HG02610 (cell line): Measurements from ENCODE around the gene ING5.
A peak's percentile ranks its signal among the peaks of the same experiment; 100 is the strongest.

Source experiments
- ATAC-seq: cut with Tn5 transposase; IDR thresholded peaks from one replicate; pipeline ENCODE4 v1.9.1; 2021; ENCODE audit warnings: mild to moderate bottlenecking, moderate library complexity; ENCODE audit not compliant: unreplicated experiment

The ING5 gene

DNA sequence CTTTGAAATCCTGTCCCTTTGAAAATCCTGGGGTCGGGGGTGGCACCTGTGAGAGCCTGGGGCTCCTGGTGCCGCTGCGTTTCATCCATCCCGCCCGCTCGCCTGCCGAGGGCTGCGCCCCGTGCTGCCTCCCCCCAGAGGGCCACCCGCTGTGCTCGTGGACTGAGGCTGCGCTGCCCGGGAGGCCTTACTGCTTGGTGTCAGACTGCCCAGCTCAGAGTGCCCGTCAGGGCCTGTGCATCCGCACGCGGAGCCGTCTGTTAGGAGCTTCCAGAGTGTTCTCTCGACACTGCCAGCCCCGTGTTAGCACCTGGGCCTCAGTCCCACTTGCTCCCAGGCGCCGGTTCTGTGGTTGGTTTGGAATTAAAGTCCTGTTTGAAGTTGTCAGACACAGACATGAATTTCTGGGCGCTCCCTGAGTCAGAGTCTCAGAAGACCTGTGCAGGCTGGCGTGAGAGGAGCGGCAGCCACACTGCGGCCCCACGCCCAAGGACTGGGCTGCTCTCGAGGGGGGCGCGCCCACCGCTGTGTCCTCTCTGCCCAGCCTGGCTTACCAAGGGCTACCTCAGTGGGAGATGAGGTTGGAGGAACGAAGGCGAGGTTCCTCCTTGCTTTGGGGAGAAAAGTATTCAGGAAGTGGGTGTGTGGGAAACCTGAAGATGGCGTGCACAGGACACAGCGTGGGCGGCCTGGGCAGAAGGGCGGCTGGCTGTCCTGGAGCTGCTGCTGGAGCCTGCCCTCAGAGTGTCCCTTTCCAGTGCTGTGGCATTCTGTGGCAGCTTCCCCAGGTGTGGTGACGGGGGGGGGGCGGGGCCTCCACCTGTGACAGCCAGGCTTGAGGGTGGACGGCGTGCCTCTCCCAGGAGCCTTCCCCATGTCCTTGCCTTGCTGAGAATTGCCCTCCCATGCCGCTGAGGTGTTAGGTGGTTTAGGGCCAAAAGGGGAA is 29.3 kb upstream of the ING5 start:
- no peak for ATAC-seq

DNA sequence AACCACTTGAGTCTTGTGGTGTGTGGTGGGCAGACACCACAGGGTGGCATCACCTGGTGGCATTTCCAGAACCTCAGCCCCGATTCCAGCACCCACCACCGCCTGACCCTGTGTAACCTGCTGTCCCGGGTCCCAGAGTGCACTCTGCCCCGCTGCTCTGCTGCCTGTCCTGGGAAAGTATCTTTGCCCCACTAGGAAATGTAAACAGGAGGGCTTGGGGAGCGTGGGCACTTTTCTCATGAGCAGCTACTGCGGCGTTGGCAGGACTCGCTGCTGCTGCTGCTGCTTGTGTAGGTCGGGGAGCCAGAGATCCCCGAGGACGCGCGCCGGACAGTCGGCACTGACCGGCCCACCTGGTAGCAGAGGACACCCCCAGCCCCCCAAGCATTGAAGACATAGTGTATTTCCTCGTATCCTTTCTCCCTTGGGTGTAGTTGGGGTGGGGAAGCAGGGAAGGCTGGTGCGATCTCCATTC is 28.6 kb upstream of the ING5 start:
- ATAC-seq, result no peak

DNA sequence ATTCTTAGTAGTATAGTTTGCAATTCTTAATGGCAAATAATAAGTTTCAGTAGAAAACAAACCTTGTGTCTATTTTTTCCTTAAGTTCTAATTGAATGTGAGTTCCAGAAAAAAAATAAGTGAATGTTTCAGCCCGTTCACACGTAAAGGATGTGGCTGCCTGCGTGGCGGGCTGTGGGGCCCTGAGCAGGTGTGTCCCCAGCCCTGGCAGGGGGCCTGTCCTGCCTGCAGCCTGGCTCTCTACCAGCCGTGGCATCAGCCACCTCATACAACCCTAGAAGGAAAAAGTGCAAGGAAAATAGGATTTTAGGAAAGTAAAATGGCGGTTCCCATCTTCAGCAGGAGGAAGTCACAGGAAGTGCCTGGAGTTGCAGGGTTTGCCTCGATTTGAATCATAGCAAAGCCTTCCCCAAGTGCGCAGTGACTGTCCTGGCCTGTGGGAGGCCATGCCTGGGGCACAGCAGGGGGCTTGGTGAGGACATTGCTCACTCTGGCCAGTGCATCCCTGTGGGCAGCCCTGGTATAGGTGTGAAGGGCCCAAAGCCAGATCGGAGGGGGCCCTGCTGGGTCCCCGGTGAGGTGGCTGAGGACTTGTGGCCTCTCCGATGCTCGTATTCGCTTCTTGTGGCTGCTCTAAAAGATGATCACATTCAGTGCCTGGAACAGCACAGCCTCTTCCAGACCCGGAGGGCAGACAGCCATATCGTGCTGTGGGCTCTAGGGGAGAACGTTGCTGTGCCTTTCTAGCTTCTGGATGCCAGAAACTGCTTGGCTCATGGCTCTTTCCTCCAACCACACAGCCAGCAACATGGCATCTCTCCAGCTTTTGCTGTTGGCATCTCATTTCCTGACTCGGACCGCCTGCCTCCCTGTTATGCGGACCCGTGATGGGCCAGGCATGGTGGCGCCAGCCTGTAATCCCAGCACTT is 27.8 kb upstream of the ING5 start:
- ATAC-seq, result no peak

DNA sequence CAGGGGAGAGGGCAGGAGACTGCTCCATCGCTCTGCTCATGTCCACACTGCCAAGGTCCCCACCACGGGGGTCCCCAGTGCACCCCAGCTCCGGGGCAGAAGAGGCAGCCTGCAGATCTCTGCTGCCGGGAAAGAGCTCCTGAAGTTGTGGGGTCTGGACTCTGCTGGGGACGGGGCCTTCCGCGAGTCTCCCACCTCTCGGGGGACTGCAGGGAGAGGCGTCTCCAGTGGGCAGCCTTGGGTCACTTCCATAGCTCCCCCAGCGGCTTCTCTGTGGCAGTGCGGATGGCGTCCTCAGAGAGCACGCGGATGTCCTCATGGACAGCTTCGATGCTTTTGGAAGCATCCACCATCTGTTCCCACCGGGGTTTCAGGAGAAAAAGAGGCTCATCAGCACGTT is 26.0 kb upstream of the ING5 start:
- ATAC-seq, result no peak

DNA sequence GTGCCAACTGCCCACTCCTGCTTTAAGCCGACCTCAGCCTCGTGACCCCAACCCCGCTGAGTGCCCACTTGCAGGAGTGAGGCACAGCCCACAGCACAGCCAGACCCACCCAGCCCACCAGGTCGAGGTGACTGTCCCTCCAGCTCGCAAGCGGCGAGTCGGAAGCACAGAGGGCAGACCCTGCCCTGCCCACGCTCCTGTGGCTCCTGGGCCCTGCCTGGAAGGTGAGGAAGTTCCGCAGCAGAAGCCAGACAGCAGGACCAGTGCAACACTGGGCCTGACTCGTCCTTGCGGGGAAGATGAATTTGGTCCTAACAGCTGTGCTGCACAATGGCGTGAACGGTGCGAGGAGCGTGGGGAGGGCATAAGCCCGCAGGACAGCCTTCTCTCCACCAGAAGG is 25.2 kb upstream of the ING5 start:
- ATAC-seq, result no peak

DNA sequence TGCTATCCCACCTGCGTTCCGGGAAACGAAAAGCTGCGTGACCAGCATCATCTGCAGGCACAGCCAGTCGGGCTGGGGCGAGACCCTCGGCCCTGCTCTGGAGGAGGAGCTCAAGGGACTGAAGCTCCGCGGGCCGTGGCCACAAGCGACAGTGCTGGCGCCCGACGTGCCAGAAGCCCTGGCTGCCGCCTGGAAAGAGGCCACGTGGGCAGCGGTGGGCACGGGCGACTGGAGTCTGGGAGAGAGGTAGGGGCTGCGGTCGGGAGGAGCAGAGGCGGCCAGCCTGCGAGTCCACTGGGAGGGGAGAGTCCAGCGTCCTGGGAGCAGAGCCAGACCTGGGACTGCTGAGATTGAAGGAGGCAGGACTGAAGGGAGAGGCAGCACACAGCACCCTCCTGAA is 24.4 kb upstream of the ING5 start:
- ATAC-seq, result no peak

DNA sequence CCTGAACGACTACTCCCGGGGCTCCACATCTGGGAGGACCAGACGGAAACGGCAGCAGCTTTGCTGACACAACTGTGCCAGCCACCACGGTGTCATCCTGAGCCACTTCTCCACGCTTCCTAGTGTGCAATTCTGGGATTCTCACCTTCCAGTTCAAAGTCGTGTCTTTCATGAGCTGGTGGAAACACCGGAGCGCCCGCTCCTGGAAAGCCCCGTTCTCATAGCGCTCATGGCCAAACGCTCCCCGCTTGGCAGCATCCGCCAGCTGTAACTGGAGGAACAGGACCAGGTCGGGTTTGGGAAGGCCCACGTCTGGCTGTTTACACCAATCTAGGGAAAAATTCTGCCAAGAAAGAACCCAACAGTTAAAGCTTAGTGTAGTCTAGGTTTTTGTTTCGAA is 23.5 kb upstream of the ING5 start:
- ATAC-seq, result no peak

DNA sequence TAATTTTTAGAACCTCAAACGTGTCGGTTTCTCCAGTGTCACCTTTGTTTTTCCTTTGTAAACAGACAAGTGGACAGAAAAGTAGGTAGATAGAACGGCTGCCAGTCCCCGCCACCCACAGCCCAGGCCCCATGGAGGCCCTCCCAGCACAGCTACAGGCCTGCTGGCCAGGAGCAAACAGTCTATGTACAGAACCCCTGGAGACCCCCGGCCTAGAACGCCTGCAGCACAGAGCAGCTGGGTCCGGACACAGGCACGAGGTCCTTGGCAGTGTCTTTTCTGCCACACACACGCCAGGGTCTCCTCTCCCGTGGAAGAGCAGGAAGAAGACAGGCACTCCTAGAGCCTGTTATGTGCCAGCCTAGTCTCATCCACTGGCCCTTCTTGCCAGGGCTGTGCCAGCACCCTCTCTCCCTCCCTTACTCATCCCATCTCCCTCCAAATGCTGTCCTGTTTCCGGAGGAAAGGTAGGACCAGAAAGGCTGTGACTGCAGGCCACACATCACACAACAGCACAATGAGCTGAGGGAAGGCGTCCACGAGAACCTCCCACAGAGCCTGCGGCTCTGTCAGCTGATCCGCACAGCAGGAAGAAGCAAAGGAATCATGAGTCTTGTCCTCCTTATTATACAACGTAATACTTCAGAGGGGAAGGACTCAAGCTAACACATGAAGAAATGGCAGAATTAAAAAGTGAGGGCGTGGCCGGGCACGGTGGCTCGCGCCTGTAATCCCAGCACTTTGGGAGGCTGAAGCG is 22.9 kb upstream of the ING5 start:
- no peak for ATAC-seq

DNA sequence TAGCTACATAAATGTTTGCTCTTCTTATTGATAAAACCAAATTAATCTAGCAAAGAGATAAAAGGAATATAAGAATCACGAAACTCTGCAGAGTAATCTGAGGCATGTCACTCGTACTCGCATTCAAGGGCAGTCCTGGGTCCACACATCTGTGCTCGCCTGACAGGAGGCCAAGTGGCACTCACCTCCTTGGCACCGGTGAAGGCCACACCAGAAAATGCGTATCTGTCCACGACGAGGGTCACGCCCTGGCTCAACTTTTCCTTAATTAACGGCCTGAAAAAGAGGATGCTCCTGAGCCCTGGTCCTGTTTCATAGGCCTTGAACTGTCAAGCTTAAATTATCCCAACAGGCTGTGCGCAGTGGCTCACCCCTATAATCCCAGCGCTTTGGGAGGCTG is 21.8 kb upstream of the ING5 start:
- ATAC-seq, result no peak

DNA sequence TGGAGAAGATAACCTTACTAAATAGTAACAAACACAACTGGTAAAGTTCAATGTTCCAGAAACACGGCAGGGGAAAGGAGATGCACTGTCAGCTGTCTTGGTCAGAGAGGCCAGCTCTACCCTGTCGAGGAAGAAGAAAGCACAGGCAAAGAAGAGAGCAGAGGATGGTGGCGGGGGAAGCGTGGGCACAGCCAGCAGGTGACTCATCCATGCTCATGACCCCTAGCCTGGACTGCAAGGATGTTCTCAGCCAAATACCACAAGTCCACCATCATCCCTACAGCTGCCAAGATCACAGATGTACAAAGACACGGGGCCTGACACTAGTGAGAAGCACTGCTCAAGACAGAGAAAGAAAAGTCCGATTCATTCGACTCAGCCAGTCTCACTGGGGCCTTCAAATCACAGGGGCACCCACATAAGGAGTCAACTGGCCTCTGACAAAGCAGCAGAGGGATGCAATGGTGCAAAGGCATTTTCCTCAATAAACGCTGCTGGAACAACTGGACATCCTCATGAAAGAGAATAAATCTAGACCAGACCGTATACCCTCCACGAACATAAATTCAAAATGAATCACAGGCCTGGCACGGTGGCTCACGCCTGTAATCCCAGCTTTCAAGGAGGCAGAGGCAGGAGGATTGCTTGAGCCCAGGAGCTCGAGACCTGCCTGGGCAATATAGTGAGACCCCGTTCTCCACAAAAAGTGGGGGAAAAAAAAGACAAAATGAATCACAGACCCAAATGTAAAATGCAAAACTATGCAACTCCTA is 20.8 kb upstream of the ING5 start:
- ATAC-seq, result no peak

DNA sequence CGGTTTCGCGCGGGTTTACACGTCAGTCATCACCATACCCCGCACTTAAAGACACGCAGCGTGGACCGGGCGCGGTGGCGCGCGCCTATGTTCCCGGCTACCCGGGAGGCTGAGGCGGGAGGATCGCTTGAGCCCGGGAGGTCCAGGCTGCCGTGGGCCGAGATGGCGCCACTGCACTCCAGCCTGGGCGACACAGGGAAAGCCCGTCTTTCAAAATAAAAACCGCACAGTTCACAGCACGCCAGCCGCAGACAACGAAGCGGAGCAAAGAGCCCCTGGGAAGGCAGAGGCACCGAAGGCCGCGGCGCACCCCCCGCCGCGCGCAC is 15.6 kb upstream of the ING5 start:
- peak; percentile 10 for ATAC-seq

DNA sequence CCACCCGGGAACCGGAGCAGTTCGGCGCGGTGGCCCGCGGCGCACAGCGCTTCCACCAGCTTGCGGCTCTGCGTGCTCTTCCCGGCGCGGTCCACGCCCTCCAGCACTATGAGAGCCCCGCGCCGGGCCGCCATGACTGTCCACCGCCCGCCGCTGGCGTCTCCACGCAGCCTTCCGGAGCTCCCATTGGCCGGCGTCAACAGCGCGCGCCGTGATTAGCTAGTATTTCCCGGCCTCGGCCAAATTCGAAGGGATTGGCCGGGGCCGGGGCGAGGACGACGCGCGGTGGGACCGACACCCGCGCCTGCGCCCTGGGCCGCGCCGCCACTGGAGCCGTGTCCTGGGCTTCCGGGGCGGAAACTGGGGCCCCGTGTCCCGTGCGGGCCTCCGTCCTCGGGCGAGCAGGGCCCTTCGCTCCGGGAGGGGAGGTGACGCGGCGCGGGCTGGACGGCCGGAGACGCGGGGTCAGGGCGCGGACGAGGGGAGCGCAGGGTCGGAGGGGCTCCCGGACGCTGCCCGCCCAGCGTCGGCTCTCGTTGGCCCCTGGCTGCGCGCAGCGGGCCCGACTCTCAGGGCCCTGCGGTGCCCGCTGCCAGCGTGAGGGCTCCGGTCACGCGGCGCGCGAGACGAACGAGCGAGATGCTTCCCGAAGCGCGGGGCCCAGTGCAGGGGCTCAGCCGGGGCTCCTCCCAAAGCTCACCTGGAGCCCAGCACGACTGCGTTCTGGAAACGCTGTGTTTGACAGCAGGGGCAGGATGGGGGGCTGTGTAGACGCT is 15.0 kb upstream of the ING5 start, which contains the start of gene DTYMK:
TSS of gene DTYMK (minus strand) at position 166 of the 776 bp plus-strand sequence. CDS start at position 134, 32 bp downstream.
- peak; percentile 90 for ATAC-seq

DNA sequence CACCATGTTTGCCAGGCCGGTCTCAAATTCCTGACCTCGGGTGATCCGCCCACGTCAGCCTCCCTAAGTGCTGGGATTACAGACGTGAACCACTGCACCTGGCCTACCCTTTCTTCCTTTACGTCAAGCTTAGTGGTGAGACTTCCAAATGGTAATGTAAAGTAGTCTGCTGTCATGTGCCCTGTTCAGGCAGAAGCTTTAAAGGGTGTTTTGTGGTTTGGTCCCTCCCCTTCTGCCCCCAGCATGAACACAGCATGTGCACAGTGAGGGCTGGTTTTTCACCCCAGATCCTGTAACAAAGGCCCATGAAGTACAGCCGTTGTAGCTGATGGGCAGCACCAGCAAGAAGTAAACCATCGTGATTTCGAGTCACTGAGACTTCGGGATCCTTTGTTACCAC is 12.5 kb upstream of the ING5 start:
- no peak for ATAC-seq

DNA sequence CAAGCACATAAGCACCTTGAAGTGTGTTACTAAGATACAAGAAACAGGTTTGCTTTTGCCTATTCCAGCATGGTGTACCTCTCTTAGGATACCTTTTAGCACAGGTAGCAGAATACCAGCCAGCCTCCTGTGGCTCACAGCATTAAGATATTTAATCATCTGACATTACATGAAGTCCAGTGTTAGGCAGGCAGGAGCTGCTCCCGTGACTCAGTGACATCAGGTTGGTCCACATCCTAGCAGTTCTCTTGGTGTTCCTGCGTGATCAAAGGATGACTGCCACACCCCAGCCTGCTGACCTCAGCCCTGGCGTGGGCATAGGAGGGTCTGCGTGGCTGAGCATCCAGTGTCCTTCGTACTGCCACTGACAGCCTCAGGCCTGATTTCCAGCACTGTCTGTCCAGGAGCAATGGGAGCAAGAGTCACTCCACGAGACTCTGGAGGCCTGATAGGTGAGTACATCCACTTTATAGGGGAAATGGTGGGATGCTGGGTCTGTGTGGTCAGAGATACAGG is 11.6 kb upstream of the ING5 start:
- no peak for ATAC-seq

DNA sequence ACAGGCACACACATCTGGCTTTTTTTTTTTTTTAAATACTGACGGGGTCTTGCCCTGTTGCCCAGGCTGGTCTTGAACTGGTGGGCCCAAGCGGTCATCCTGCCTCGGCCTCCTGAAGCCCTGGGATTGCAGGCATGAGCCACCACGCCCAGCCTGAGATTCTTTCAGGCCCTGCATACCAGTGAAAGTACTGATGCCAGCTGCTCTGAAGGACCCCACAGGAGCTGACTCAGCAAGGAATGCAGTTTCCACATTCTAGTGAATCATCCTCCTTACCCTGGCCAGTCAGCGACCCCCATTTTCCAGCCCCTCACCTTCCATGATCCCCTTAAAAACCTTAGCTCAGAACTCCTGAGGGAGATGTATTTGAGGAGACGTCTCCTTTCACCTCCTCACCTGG is 9.4 kb upstream of the ING5 start:
- ATAC-seq, result no peak

DNA sequence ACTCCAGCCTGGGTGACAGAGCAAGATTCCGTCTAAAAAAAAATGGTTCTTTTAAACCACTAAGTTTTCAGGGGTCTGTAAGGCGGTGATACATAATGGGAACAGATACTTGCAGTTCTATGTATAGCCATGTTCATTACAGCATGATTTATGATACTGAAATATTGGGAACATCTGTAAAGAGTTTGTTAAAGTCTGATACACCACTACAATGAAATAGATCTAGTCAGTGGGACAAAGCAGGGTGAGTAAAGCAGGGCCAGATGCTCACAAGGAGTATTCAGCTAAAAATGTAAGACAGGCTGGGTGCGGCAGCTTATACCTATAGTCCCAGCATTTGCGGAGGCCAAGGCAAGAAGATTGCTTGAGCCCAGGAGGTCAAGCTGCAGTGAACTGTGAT is 6.2 kb upstream of the ING5 start:
- no peak for ATAC-seq

DNA sequence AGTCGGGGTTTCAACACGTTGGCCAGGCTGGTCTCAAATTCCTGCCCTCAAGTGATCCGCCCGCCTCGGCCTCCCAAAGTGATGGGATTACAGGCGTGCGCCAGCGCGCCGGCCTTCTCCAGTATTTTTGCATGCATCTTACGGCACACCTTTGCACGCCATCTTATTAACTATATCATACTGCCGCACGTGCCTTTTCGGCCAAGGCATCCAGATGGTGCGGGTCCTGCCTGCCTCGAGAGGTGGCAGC is 765 bp upstream of the ING5 start:
- no peak for ATAC-seq

DNA sequence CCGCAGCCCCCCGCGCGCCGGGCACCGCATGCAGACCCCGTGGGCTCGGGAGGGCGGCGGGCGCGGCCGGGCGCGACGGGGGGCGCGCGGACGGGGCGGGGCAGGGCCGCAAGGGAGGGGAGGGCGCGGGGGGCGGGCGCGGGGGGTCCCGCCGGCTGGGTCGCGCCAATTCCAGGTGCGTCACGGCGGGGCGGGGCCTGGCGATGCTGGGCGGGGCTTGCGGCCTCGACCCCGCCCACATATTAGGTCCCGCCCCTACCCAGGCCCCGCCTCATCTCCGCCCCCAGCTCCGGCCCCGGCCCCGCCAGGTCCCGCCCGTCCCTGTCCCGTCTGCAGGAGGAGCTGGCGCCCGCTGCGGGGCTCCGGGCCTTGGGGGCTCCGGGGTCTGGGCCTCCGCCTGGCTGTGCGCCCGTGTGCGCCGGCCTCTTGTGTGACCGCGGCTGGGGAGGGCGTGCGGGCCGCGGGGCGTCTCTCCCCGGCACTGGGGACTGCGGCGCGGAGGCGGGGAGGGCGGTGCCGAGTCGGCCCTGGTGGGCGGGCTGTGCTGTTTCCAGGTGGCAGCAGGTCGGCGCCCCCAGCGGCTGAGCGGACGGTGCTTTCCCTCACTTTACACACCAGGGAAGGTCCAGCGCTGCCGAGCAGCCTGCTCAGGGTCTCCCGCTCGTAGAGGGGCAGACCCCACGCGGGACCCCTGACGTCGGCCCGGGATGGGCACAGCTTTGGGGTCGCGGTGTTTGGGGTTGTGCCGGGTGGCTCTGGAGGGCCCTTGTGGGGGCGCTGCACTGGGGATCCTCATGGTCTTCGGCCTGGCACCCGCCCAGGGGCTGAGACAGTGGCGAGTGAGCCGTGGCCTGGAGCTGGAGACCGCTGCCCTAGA is 554 bp downstream of the ING5 start:
- peak; percentile 66 for ATAC-seq
